Measurements from ENCODE around the gene GPR37L1.

GPR37L1 gene, protein sequence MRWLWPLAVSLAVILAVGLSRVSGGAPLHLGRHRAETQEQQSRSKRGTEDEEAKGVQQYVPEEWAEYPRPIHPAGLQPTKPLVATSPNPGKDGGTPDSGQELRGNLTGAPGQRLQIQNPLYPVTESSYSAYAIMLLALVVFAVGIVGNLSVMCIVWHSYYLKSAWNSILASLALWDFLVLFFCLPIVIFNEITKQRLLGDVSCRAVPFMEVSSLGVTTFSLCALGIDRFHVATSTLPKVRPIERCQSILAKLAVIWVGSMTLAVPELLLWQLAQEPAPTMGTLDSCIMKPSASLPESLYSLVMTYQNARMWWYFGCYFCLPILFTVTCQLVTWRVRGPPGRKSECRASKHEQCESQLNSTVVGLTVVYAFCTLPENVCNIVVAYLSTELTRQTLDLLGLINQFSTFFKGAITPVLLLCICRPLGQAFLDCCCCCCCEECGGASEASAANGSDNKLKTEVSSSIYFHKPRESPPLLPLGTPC

DNA sequence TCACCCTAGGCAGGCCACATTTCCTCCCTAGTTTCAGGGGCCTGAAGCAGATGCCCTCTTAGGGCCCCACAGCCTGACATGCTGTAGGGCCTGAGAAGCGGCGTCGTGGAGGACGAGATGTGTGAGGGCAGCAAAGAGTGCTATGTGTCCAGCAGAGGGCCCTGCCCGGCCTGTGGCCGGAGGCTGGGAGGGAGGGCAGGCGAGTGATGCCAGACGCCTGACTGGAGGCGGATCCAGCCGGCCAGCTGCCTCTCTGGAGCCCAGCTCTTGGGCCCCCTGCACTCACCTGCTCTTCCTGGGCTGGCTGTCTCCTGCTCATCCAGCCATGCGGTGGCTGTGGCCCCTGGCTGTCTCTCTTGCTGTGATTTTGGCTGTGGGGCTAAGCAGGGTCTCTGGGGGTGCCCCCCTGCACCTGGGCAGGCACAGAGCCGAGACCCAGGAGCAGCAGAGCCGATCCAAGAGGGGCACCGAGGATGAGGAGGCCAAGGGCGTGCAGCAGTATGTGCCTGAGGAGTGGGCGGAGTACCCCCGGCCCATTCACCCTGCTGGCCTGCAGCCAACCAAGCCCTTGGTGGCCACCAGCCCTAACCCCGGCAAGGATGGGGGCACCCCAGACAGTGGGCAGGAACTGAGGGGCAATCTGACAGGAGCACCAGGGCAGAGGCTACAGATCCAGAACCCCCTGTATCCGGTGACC, at the start of gene GPR37L1:
TSS of gene GPR37L1 (plus strand) at position 279 of the 697 bp plus-strand sequence. CDS start at position 326, 47 bp downstream.
- DNase-seq (ENCODE audit: low spot score) = no peak

DNA sequence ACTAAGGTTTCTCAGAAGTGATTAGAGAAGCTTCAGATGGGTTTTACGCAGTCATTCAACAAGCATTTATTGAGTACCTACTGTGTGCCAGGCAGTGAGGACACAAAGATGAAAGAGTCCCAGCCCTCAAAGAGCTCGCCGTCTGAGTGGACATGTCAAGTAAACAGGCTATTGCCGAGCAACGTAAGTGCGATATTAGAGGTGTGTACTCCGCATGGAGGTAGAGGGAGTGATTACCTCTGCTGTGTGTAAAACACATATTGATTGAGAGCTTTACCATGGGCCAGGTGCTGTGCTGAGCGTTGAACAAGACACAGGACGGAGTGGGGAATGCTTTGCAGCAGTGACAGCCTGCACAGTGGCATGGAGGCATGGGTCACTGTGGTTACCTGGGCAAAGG, 49.5 kb upstream of the GPR37L1 start:
- no peak for DNase-seq (ENCODE audit: low spot score)

DNA sequence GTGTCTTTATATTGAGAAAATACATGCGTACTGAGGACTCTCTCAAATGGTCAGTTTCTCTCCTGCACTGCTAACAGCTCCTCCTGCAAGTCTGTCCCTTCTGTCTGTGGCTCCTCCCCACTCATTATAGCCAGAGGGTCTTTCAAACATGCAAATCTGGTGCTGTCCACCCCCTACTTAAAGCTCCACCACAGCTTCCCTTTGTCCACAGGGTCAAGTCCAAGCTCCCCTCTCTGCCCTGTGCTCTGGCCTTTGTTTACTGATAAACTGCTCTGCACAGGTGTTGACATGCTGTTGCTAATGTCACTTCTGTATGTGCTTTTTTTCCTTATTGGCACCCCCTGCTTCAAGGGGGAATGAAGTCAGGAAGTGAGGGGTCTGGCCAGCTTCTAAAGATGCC, 47.7 kb upstream of the GPR37L1 start:
- no peak for DNase-seq (ENCODE audit: low spot score)

DNA sequence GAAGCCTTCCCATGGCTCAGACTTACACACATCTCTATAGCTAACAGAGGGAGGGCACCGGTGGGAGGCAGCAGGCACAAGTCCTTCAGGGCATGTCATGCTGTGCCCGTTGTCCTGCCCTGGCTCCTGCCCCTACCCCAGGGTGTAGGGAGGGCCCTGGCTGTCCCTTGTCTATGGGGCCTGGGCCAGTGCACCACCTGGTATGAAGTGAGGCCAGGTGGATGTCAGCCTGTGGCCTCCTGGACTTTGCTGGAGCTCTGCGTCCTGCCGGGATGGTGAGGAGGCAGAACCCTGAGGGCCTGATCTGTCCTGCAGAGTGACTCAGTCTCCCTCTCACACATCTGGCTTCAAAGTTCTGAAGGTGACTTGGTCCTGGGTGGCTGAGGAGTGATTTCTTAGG, 47.3 kb upstream of the GPR37L1 start:
- DNase-seq (ENCODE audit: low spot score) = no peak

DNA sequence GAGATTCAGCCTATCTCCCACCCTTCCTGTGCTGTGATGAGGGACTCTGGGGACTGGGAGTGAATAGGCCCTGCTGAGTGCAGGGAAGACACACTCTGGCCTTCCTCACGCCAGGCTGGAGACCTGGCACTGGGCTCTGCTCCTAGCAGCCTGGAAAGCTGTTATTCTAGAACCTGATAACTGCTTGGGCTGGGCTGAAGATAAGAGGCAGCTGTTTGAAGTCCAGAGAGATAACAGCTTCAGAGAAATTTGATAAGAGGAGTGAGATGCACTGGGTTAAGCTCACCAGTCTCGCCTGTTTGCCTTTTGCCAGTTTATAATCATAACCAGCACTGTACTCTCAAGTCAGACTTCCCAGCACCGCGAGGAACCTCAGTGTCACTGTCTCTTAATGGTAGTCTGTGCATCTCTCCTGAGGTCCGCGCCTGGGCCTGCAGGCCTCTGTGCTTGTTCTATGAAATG, 46.6 kb upstream of the GPR37L1 start:
- DNase-seq (ENCODE audit: low spot score) = no peak

DNA sequence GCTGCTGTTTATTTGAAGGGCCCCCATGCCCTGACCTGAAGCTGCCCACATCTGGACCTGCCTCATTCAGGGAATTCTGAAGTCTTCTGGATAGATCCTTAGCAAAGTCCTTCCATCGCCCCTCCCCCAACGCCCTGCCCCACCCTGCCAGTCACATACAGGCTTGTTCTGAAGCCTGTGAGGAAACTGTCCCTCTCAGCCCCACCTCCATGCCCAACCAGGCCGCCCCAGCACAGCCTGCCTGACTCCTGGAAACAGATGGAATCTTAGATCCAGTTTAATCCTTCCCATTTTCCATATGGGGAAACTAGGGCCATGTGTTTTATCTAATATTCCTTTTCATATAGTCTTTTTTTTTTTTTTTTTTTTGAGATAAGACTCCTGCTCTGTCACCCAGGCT, 44.5 kb upstream of the GPR37L1 start:
- no peak for DNase-seq (ENCODE audit: low spot score)

DNA sequence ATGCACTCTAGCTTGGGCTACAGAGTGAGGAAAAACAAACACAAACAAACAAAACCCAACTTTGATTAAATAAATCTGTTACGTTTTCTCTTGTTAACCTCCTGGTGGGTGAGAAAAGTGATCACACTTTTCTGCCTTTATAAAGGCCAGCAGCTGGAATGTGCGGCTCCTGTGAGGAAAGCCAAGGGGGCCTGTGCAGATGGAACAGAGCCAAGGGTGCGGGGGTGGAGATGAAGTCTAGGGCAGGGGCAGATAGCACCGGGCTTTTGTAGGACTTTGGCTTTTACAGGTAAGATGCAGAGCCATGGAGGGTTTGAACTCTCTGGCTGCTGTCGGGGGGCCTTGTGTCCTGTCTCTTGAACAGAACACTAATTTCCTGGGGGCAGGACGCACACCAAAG, 40.7 kb upstream of the GPR37L1 start:
- no peak for DNase-seq (ENCODE audit: low spot score)

DNA sequence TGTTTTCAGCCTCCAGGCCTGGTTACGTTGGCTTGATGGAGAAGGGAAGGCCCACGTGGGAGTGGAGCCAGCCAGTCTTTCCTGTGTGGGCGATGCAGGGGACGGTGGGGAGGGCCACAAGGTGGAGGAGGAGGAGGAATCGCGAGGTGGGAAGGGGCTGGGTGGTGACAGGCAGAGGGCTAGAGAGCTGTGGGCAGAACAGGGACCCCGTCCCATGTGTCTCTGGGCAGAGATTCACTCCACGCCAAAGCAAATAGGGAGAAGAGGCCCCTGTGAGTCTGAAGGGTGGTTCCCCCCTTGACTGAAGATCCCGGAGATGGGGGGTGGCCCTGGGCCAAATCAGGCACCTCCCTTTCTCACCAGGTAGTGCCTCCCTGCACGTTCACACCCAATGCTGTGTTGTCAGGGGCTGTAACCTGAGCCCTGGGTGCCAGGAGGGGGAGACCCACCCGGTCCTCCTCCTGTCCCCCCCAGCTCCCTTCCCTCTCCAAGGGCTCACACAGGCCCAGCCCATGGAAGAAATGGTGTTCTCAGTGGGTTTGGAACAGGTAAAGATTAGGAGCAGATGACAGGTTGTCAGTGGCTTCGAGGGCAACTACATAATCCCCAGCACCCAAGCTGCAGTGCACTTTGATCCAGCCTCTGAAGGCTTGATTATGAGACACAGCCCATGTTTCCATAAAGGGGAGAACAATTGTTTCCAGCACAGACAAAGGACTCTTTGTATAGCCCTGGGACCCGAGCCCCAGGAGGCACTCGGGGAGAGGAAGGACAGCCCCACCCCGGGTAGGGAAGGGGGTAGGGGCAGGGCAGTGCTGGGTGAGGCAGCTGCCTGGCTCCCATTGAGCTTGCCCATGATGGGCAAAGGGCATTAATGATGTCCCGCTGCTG, 37.7 kb upstream of the GPR37L1 start:
- no peak for DNase-seq (ENCODE audit: low spot score)

DNA sequence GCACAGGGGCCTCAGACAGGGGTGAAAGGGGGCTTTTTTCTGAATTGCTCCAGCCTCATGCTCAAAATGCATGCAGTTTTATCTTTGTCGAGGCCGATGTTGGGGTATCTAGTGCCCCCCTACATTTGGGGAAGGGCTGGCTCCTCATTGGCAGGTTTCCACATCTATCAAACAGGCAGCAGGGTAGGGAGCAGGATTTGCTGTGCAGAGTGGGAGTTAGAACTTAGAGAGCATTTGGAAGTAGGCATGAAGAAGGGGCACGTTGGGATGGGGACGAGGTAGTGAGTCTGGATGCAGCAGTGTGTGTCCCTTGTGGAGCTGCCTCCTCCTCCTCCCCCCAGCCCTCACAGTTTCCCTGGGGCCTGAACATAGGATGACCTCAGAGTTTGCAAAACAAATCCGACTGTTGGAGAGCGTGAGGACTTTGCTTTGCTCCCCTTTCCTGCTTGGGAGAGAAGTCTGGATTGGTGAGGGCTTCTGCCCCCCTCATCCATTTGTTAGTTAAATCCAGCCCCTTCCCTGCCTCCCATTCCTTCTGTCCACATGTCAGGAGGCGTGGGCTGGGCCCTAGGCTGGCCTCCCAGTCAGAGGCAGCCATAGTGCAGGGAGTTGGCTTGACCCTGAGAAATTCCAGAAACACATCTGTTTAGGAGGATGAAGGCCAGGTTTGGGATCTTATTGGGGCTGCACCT, 36.9 kb upstream of the GPR37L1 start:
- no peak for DNase-seq (ENCODE audit: low spot score)

DNA sequence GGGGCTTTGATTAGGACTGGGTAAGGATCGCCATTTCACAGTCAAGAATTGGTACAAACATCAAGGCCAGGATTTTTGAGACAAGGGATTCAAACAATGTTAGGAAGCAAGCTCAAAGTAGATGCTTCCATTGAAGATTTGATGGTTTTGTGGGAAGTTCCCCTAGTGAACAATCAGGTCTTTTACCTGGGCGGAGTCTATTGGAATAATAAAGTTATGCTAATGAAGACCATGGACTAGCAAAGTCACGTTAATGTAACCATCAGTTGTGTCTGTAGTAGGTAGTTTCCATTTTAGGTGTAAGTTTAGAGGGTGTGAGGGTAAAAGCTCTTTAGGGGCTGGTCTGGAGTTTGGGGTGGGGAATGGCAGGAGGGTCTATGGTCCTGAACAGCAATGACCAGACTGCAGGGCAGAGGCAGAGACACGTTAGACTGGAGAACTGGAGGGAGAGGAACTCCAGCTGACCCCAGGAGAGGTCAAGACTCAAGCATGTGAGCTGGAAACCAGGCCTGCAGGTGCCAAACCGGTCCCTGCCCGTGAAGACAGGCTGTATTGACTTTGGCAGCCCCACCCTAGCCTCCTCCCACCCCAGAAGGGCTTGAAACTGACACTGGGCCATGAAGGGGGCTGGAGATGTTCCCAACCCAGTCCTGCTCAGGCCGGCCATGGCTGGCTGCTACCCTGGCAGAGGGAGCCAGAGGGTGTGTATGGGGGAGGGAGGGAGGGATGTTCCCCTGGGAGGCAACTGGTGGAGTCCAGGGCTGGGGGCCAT, 36.0 kb upstream of the GPR37L1 start:
- DNase-seq (ENCODE audit: low spot score) = no peak

DNA sequence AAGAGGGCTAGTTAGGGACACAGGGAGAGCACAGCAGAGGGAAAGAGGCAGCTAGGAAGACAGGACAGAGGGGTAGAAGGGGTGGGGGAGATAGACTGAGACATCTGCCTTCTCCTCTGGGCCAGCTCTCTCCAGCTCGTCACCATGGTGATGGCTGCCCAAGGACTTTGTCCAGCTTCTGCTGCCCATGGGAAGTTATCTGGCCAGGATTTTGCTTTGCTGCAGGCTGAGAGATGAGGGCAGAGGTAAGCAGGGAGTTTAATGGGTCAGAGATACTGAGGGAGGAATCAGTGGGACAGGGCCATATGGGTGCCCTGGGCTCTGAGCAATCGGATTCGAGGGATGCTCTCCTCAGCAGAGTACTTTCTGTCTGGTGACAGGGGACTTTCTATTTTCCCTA, 34.5 kb upstream of the GPR37L1 start:
- no peak for DNase-seq (ENCODE audit: low spot score)

DNA sequence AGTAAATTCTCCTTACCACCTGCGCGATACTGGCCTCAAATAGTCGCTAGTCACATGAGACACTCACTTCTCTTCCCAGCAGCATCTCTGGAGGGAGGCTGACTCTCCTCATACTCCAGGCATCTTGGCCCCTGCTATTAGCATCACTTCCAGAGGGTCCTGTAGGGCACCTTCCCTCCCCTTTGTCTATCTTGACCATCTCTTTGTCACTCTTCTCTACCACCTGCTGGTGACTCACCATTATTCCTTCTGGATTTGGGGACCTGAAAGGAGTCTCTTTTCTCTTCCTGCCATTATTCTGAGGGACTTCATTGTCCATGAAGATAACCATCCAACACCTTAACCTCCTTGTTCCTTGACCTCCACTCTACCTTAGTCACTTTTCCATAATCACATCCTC, 31.7 kb upstream of the GPR37L1 start:
- DNase-seq (ENCODE audit: low spot score) = no peak

DNA sequence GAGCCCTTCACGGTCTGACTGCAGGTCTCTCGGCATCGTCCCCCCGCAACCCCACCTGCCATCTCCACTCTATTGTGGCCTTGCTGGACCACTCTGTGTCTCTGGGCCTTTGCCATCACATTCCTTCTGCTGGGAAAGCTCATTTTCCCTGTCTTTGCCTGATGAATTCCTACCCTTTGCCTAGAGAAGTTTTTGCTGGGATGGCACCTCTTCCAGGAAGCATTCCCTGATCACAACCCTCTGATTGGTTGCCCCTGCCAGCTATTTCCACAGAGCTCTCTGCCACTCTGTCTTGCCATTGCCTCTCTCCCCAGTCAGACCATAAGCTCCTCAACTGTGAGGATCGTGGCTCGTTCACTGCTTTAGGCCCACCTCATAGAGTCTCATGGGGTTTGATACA, 28.9 kb upstream of the GPR37L1 start:
- no peak for DNase-seq (ENCODE audit: low spot score)

DNA sequence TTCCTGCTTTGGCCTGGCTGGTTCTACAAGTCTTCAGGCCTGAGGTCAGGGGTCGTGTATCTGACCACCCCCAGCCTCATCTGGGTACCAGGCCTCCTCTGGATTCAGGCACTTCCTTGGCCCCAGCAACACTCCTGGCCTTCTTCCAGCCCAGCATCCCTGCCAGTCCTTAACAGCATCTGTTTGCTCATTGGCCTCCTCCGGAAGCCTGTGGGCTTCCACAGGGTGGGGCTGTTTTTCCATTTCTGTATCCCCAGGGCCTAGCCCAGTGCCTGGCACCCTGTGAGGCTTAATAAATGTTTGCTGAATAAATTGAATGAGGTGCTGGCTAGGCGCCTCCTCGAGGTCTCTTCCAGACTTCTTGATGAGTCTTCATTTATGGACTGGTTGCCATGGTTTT, 21.5 kb upstream of the GPR37L1 start:
- no peak for DNase-seq (ENCODE audit: low spot score)

DNA sequence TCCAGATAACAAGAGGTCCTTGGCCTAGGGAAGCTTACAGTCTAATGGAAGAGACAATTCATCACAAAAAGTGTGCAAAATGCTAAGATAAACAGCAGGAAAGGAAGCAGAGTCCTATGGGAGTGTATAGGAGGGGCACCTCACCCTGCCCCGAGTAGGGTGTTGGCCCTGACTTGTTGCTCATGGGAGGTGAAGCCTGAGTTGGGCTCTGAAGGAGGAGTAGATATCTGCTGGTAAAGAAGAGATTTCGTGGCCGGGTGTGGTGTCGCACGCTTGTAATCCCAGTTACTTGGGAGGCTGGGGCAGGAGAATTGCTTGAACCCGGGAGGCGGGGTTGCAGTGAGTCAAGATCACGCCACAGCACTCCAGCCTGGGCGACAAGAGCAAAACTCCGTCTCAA, 18.6 kb upstream of the GPR37L1 start:
- no peak for DNase-seq (ENCODE audit: low spot score)

DNA sequence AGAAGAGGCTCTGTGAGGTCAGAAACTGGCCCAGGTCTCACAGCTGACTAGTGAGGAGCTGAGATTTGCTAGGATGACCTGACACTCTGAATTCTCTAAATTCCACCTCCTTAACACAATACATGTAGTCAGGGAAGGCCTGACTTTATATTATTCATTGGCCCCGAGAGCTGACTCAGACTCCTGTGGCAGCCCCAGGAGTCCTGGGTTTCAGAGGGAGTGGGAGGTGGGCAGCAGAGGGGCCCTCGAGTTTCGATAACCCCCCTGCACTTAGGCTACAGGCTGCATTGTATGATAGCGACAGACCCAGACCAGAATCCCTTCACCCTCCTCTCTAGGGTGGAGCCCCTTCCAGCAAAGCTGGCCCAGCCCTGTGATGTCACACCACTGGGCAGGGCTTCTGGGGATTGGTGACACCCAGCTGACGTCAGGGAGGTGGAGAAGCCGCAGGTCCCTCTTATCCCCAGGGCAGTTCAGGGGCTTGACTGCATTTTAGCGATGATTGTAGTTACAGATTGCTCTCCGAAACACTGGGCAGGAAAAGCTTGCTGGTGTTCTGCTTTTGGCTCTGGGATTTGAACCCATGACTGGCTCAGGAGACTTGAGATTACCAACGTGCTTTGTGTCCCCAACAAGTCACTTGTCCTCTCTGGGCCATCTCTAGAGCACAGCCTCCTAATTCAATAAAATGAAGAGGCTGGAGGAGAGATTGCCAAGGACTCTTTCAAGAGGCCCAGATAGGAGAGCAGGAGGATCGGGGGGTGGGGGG, 17.0 kb upstream of the GPR37L1 start:
- DNase-seq (ENCODE audit: low spot score) = no peak

DNA sequence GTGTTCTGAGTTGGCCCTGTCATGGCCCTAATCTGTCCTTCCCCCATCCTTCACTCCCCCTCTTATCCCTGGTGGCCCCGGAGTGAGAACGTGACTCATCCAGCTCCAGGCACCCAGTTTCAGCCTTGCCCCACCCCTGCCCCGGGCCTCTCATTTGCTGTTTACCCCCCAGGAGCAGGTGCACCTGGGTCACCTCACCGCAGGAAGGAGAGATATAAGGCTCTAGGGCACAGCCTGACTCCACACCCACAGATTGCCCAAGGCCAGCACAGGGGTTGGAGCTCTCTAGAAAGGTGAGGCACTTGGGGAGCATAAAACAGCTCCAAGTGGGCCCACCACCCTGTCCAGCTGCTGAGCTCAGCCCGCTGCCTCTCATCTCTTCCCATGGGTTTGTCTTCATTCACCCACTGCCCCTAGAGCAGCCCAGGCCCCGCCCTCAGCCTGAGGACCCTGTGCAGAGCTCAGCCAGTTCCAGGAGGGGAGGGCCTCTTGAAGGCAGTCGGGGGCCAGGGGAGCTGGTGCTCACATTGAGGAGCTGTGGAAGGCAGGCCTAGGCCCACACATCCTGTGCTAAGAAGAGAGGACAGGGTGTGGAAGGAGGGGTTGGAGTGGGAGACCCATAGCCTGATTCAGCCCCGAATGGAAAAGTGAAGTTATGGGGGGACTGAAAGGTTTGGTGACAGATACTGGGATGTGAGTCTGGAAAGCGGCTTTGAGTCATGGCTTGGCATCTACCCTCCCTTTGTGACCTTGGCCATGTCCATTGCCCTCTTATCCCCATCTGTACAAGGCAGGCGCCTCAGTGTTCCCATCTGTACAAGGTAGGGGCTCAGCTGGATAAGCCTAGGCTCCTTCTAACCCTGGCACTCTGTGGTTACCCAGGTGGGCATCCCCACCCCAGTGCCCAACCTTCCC, 16.1 kb upstream of the GPR37L1 start:
- DNase-seq (ENCODE audit: low spot score) = no peak

DNA sequence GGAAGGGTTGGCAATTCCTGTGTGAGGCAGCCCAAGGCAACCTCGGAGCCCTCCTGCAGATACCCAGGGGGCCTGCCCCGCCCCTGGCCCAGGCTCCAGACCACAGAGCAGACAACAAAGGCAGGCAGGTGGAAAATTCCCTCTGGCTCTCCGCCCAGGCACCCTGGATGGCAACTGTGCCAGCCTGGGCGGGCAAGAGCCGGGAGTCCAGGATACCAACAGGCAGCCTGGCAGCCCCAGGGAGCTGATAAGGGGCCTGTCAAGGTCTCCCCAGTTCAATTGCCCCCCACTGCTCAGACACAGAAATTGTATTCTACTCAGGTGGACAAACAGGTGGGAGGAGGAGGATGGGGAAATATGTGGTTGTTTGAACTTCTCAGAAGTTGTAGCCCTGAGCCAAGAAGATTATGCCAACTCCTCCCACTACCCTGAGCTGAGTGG, 15.4 kb upstream of the GPR37L1 start:
- no peak for DNase-seq (ENCODE audit: low spot score)
